Measurements from ENCODE around the gene DCAF6. TPM values are rescaled to one million over a fixed set of nuclear protein-coding genes. Genes with fewer than 3 reads are reported as not detected.

Gene DCAF6
- total and polyA plus RNA-seq, 4 donors, result 33.5 to 105 (median 71.1) TPM

- TF ChIP-seq ZBTB33 (IDR thresholded peaks at IDR 0.05) (no peak), HNF4G (IDR thresholded peaks at IDR 0.05) (no peak), RAD21 (IDR thresholded peaks at IDR 0.05) (no peak)
These were observed 169.4 kb downstream of the DCAF6 start (continued) for GRCh38 chr1:168105846-168106245.

GRCh38 chr1:168106274-168106673 is 169.8 kb downstream of the DCAF6 start:
- Histone ChIP-seq H3K9ac (ENCODE audit: low read depth in 1 of 2, low read length in 2 of 2) (no peak overlapping the region), H3K36me3 (ENCODE audit: control insufficient read depth in 4 of 4, insufficient read depth in 3 of 4, low read depth in 1 of 4, low read length in 3 of 4) (no peaks in the 10 kb centered on the region), H3K9me3 (ENCODE audit: control insufficient read depth in 4 of 4, low read length in 3 of 4) (no peaks in the 10 kb centered on the region), H3K27me3 (ENCODE audit: control insufficient read depth in 4 of 4, insufficient read depth in 4 of 4, low read length in 3 of 4) (no peaks in the 10 kb centered on the region), H3K4me3 (ENCODE audit: low read depth in 1 of 3, low read length in 3 of 3) (no peak overlapping the region), H3K27ac (ENCODE audit: low read depth in 1 of 2, low read length in 2 of 2) (no peak overlapping the region), H3K4me1 (ENCODE audit: control insufficient read depth in 4 of 4, insufficient read depth in 4 of 4, low read length in 3 of 4) (peaks cover 0 to 5% (median 0%) of the 10 kb centered on the region in 4 donors)
- DNase-seq (ENCODE audit: low spot score), result no peak
- TF ChIP-seq CTCF (IDR thresholded peaks at IDR 0.05; ENCODE audit: low read depth, low read length, missing input control) (no peak), REST (IDR thresholded peaks at IDR 0.05) (no peak), HNF4A (conservative IDR thresholded peaks at IDR 0.05) (no peak), RXRA (IDR thresholded peaks at IDR 0.05) (no peak), JUND (IDR thresholded peaks at IDR 0.05) (no peak), ZBTB33 (IDR thresholded peaks at IDR 0.05) (no peak), MAX (IDR thresholded peaks at IDR 0.05) (no peak)
- WGBS, result 87% methylated on average over 8 of the region's 8 CpGs
